SJSA1 (cell line): ENCODE measurements around the gene LY6G6D. TPM values are rescaled to one million over a fixed set of nuclear protein-coding genes. Genes with fewer than 3 reads are reported as not detected.

Source experiments
- DNase-seq, 2 experiments: peaks; one replicate each; pipeline ENCODE4 v3.0.0-alpha.2; 2015 to 2020; ENCODE audit warnings: low spot score in 2 of 2, low read depth in 1 of 2
- H3K27ac ChIP-seq: fragments of 250-450 bp; sonication (Bioruptor Pico); 2 replicates; pipeline ENCODE4 v1.5.1; 2020; ENCODE audit warnings: mild to moderate bottlenecking, moderate library complexity
- H3K27me3 ChIP-seq: fragments of 250-450 bp; sonication (Bioruptor Pico); replicated peaks from 2 replicates; pipeline ENCODE4 v1.5.1; 2020; ENCODE audit warnings: mild to moderate bottlenecking, moderate library complexity
- H3K36me3 ChIP-seq: fragments of 250-450 bp; sonication (Bioruptor Pico); 2 replicates; pipeline ENCODE4 v1.5.1; 2020; ENCODE audit warnings: mild to moderate bottlenecking
- H3K4me1 ChIP-seq: fragments of 250-450 bp; sonication (Bioruptor Pico); replicated peaks from 2 replicates; pipeline ENCODE4 v1.6.1; 2021; ENCODE audit warnings: mild to moderate bottlenecking
- H3K4me3 ChIP-seq: fragments of 250-450 bp; sonication (Bioruptor Pico); 2 replicates; pipeline ENCODE4 v1.5.1; 2020; ENCODE audit warnings: mild to moderate bottlenecking
- H3K9me3 ChIP-seq: fragments of 250-450 bp; sonication (Bioruptor Pico); replicated peaks from 2 replicates; pipeline ENCODE4 v1.5.1; 2020; ENCODE audit warnings: mild to moderate bottlenecking
- total RNA-seq: library from RNA; depleted of rRNA; stranded (reverse); fragments of >200 nt; shearing (Covaris generic); gene quantifications from 2 replicates; pipeline ENCODE4 v1.2.3, GENCODE V29; 2014; rRNA removed

LY6G6D gene
- total RNA-seq, 1 experiment from 2014 or later: not detected

DNA sequence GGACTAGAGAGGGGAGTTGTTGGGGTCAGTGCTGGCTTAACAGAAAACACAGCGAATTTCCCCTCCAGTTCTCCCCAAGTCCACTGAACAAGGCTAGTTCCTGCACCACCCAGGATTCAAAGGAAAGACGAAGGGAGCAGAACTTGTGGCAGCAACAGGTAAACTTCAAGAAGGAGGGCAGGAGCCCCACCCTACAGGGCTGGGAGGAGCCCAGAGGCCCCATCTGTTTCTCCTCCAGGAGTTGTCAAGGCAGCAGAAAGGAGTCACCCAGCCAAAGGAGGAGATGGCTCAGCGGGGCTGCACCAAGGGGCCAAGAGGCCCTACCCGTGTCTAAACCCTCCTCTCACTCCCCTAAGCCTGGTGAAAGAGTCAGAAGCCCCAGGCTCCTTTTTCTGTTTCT, 49.0 kb downstream of the LY6G6D start:
- H3K4me3 ChIP-seq: no peak overlapping the region
- DNase-seq: no peak
- no peaks in the 10 kb centered on the region for H3K27me3 ChIP-seq
- H3K36me3 ChIP-seq: peaks cover 5% of the 10 kb centered on the region; the same call in 1 of the 2 replicates
- peaks cover 10% of the 10 kb centered on the region for H3K4me1 ChIP-seq
- H3K27ac ChIP-seq: no peak overlapping the region
- no peaks in the 10 kb centered on the region for H3K9me3 ChIP-seq

DNA sequence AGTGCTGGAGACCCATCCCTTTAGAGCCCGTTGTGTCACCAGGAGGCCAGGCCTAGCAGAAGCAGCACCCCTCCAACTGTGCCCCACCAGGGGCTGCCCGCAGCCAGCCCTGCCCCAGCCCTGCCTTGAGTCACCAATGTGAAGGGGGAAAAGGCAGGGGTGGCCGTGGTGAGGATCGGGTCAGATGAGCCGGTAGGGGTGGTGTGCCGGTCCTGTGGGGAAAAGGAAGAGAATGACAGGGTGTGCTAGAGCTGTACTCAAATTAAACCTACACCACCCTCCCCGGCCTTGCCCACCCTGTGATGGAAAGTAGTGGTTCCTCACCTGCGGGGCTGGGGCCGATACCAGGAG, 50.4 kb downstream of the LY6G6D start:
- no peak overlapping the region for H3K4me3 ChIP-seq
- H3K27ac ChIP-seq: no peak overlapping the region
- no peaks in the 10 kb centered on the region for H3K27me3 ChIP-seq
- peaks cover 10% of the 10 kb centered on the region for H3K4me1 ChIP-seq
- H3K36me3 ChIP-seq: 0 out of 2 replicates have a peak, but pooled peaks cover under 1% of the 10 kb centered on the region
- no peak for DNase-seq
- no peaks in the 10 kb centered on the region for H3K9me3 ChIP-seq

DNA sequence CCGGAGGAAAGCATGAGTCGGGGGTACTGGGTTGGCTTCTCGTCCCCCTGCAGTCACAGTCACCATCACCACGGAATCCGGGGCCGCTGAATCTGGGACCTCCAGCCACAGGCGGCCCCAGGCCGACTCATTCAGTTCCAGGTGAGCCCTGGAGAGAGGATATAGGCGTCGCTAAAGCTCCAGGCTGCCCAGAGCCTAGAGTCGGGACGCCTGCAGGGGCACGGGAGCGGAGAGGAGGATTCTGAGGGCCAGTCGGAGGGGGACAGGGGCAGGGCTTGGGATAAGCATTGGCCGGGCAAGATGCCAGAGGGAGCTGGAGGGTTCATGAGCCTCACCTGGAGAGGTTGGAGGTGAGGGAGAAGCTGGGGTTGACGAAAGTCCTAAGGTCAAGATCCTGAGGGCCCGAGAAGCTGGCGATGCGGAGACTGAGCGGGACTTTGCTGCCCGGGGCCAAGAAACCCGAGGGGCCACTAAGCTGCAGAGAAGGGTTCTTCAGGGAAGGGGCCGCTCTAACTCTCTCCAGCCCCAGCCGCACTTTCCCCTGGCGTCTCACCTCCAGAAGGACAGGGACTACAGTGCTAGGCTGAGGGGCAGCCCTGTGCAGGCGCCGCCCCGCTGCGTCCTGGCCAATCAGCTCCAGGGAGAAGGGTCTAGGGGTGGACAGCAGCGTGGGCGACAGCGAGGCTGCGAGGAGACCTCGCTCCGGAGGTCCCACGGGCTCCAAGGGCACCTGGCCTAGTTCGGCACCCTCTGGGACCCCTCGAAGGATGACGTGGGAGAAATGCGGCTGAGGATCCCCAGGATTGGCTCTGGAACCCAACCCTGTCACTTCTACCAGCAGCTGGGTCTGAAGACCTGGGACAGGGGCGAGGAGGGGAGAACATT, 51.0 kb downstream of the LY6G6D start:
- no peak overlapping the region for H3K27ac ChIP-seq
- no peak for DNase-seq
- H3K27me3 ChIP-seq: no peaks in the 10 kb centered on the region
- H3K36me3 ChIP-seq: no peaks in the 10 kb centered on the region
- H3K4me3 ChIP-seq: no peak overlapping the region
- H3K4me1 ChIP-seq: peaks cover 10% of the 10 kb centered on the region
- no peaks in the 10 kb centered on the region for H3K9me3 ChIP-seq

DNA sequence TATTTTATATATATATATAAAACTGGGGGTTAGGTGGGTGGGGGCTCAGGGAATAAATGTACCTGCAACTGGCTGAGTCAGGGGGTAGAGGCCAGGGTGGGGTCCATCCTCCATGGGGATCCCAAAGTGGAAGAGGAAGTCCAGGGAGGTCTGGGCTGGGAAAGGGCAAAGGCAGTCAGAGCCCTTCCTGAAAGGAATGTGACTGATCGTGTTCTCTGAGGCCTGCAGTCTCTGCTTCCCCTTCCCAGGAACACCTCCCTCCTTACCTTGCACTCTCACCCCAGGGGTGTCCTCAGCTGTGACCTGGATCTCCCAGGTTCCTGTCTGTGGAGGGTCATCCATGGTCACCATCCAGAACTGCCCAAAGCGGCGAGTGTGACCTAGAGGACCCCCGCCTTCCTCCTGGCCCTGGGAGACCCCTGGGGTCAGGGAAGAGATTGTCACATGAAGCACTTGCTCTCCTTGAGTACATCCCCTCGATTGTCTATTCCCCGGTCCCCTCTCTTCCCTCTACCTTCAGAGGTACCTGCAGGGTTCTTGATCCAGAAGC, 52.0 kb downstream of the LY6G6D start:
- H3K27ac ChIP-seq: no peak overlapping the region
- no peaks in the 10 kb centered on the region for H3K9me3 ChIP-seq

More for the DNA sequence above, 52.0 kb downstream of the LY6G6D start:
- DNase-seq: no peak
- no peak overlapping the region for H3K4me3 ChIP-seq
- H3K36me3 ChIP-seq: no peaks in the 10 kb centered on the region
- peaks cover 10% of the 10 kb centered on the region for H3K4me1 ChIP-seq
- no peaks in the 10 kb centered on the region for H3K27me3 ChIP-seq

Other genes with a start within 250 kb of the LY6G6D start
- gene MICB, start 217.2 kb upstream of the LY6G6D start, total RNA-seq: 32.7 and 60.0 TPM in 2 replicates
- not detected in 2 replicates for gene MCCD1, start 186.4 kb upstream of the LY6G6D start, total RNA-seq
- gene DDX39B, start 173.3 kb upstream of the LY6G6D start, total RNA-seq: 399 and 467 TPM in 2 replicates
- gene ATP6V1G2, start 168.7 kb upstream of the LY6G6D start, total RNA-seq: 0.13 TPM in 1 of 2 replicates, not detected in the other
- 21.0 and 22.3 TPM in 2 replicates for gene NFKBIL1, start 167.7 kb upstream of the LY6G6D start, total RNA-seq
- not detected in 2 replicates for gene LTA, start 143.1 kb upstream of the LY6G6D start, total RNA-seq
- gene TNF, start 139.8 kb upstream of the LY6G6D start, total RNA-seq: not detected in 2 replicates
- not detected in 2 replicates for gene LTB, start 132.9 kb upstream of the LY6G6D start, total RNA-seq
- gene LST1, start 129.1 kb upstream of the LY6G6D start, total RNA-seq: not detected in 2 replicates
- not detected in 2 replicates for gene NCR3, start 122.3 kb upstream of the LY6G6D start, total RNA-seq
- gene AIF1, start 100.1 kb upstream of the LY6G6D start, total RNA-seq: not detected in 2 replicates
- 36.1 and 68.6 TPM in 2 replicates for gene PRRC2A, start 94.6 kb upstream of the LY6G6D start, total RNA-seq
- gene BAG6, start 62.7 kb upstream of the LY6G6D start, total RNA-seq: 187 and 208 TPM in 2 replicates
- gene APOM, start 59.5 kb upstream of the LY6G6D start, total RNA-seq: 0.75 and 1.1 TPM in 2 replicates
- gene C6orf47, start 54.6 kb upstream of the LY6G6D start, total RNA-seq: 21.1 and 23.7 TPM in 2 replicates
- 8.0 and 13.5 TPM in 2 replicates for gene GPANK1, start 50.4 kb upstream of the LY6G6D start, total RNA-seq
- gene CSNK2B, start 49.3 kb upstream of the LY6G6D start, total RNA-seq: 270 and 293 TPM in 2 replicates
- 0.19 and 1.6 TPM in 2 replicates for gene LY6G5B, start 45.4 kb upstream of the LY6G6D start, total RNA-seq
- 1.6 TPM in 1 of 2 replicates, not detected in the other for gene LY6G5C, start 34.3 kb upstream of the LY6G6D start, total RNA-seq
- gene ABHD16A, start 12.0 kb upstream of the LY6G6D start, total RNA-seq: 37.6 and 47.5 TPM in 2 replicates
- not detected in 2 replicates for gene LY6G6F, start 8.5 kb upstream of the LY6G6D start, total RNA-seq
- not detected in 2 replicates for gene LY6G6C, start 6.4 kb downstream of the LY6G6D start, total RNA-seq
- not detected in 2 replicates for gene MPIG6B, start 8.0 kb downstream of the LY6G6D start, total RNA-seq
- 80.0 and 128 TPM in 2 replicates for gene DDAH2, start 14.0 kb downstream of the LY6G6D start, total RNA-seq
- 1,071 and 1,205 TPM in 2 replicates for gene CLIC1, start 21.2 kb downstream of the LY6G6D start, total RNA-seq
- 3.9 and 16.7 TPM in 2 replicates for gene MSH5, start 24.7 kb downstream of the LY6G6D start, total RNA-seq
- 1.4 TPM in 1 of 2 replicates, not detected in the other for gene SAPCD1, start 47.3 kb downstream of the LY6G6D start, total RNA-seq
- not detected in 2 replicates for gene VWA7, start 62.0 kb downstream of the LY6G6D start, total RNA-seq
- 23.1 and 39.5 TPM in 2 replicates for gene VARS1, start 80.4 kb downstream of the LY6G6D start, total RNA-seq
- gene LSM2, start 91.6 kb downstream of the LY6G6D start, total RNA-seq: 72.6 and 89.4 TPM in 2 replicates
- 0.78 and 0.87 TPM in 2 replicates for gene HSPA1L, start 99.9 kb downstream of the LY6G6D start, total RNA-seq
- gene HSPA1A, start 100.2 kb downstream of the LY6G6D start, total RNA-seq: 211 and 214 TPM in 2 replicates
- 218 and 257 TPM in 2 replicates for gene HSPA1B, start 112.4 kb downstream of the LY6G6D start, total RNA-seq
- gene NEU1, start 147.5 kb downstream of the LY6G6D start, total RNA-seq: 38.1 and 38.6 TPM in 2 replicates
- gene SLC44A4, start 163.6 kb downstream of the LY6G6D start, total RNA-seq: not detected in 2 replicates
- 33.8 and 40.4 TPM in 2 replicates for gene EHMT2, start 182.3 kb downstream of the LY6G6D start, total RNA-seq
- 0.53 and 2.0 TPM in 2 replicates for gene ZBTB12, start 186.7 kb downstream of the LY6G6D start, total RNA-seq
- gene C2, start 212.4 kb downstream of the LY6G6D start, total RNA-seq: 0.47 and 0.53 TPM in 2 replicates
- gene CFB, start 230.7 kb downstream of the LY6G6D start, total RNA-seq: 0.50 and 0.58 TPM in 2 replicates
- gene NELFE, start 243.6 kb downstream of the LY6G6D start, total RNA-seq: 69.4 and 134 TPM in 2 replicates
- 34.5 and 35.5 TPM in 2 replicates for gene SKIC2, start 243.8 kb downstream of the LY6G6D start, total RNA-seq